Muscle layer of duodenum (tissue), 2 donors: ENCODE data around the gene IL25.

Experiments used
- H3K27ac ChIP-seq: one replicate; pipeline ENCODE4 v1.7.0; 2013; ENCODE audit warnings: mild to moderate bottlenecking, low read length
- H3K27me3 ChIP-seq: one replicate; pipeline ENCODE4 v1.7.0; 2013; ENCODE audit warnings: low read depth, mild to moderate bottlenecking, control low read depth, low read length
- H3K36me3 ChIP-seq, 2 donors: one replicate each; pipeline ENCODE4 v1.7.0; 2013; ENCODE audit warnings: low read length in 2 of 2, control low read depth in 1 of 2, mild to moderate bottlenecking in 1 of 2; ENCODE audit not compliant: insufficient read depth in 2 of 2, control insufficient read depth in 1 of 2
- H3K4me1 ChIP-seq, 2 donors: one replicate each; pipeline ENCODE4 v1.7.0; 2013; ENCODE audit warnings: low read length in 2 of 2, mild to moderate bottlenecking in 2 of 2, control low read depth in 1 of 2, moderate library complexity in 1 of 2; ENCODE audit not compliant: insufficient read depth in 2 of 2, control insufficient read depth in 1 of 2
- H3K4me3 ChIP-seq, 2 donors: one replicate each; pipeline ENCODE4 v1.7.0; 2013; ENCODE audit warnings: low read length in 2 of 2, low read depth in 1 of 2, mild to moderate bottlenecking in 1 of 2
- H3K9me3 ChIP-seq, 2 donors: one replicate each; pipeline ENCODE4 v1.7.0; 2013; ENCODE audit warnings: low read length in 2 of 2, control low read depth in 1 of 2, mild to moderate bottlenecking in 1 of 2; ENCODE audit not compliant: control insufficient read depth in 1 of 2
- donor health status: healthy.

The IL25 gene

DNA sequence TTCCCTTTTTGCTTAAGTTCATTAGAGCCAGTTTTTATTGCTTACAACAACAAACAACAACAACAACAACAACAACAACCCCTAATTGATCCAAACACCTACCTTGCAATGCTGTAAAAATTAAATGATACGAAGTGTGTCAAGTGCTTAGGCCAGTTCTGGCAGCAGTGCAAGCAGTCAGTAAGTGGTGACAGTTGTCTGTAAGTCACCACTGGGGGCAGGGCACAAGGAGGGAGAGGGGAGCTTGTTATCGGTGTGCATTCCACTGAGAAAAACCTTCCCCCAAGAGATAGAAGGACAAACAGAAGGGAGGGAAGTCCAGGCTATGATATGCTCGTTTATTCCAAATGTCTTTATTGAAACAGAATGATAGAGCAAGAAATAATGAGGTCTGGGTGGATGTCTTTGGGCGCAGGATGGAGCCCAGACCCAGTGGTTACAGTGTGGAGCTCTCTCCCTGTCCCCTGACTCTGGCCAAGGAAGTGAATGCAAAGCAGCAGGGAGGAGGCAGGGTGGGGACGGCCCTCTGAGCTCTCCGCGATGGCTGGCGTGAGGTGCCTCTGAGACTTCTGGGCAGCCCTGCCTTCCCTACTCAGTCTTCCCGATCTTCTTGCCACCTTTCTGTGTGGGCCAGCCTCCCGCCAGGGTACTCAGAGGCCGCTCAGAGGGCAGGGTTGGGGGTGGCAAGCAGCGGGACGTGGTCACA lies 26.5 kb upstream of the IL25 start:
- Histone ChIP-seq H3K4me1 (no peaks in the 10 kb centered on the region), H3K27ac (no peak overlapping the region), H3K27me3 (no peaks in the 10 kb centered on the region), H3K4me3 (no peak overlapping the region), H3K36me3 (peaks cover 0 to 6% of the 10 kb centered on the region in 2 donors), H3K9me3 (no peaks in the 10 kb centered on the region)

GRCh38 chr14:23346693-23347405 lies 25.8 kb upstream of the IL25 start:
- no peak overlapping the region for H3K4me3 ChIP-seq
- H3K27me3 ChIP-seq = peaks cover 3% of the 10 kb centered on the region
- no peak overlapping the region for H3K27ac ChIP-seq
- peaks cover 0 to 6% of the 10 kb centered on the region in 2 donors for H3K36me3 ChIP-seq
- H3K9me3 ChIP-seq = no peaks in the 10 kb centered on the region
- H3K4me1 ChIP-seq = peaks cover 0 to 4% of the 10 kb centered on the region in 2 donors

- Histone ChIP-seq H3K4me1 (peaks cover 0 to 10% of the 10 kb centered on the region in 2 donors), H3K27ac (no peak overlapping the region), H3K9me3 (no peaks in the 10 kb centered on the region), H3K4me3 (no peak overlapping the region), H3K36me3 (peaks cover 0 to 6% of the 10 kb centered on the region in 2 donors), H3K27me3 (peaks cover 6% of the 10 kb centered on the region)
Measured at GRCh38 chr14:23347406-23348296, 25.0 kb upstream of the IL25 start.

GRCh38 chr14:23348297-23348655 lies 24.3 kb upstream of the IL25 start:
- Histone ChIP-seq H3K27ac (no peak overlapping the region), H3K4me3 (no peak overlapping the region)

GRCh38 chr14:23349156-23349845 lies 23.3 kb upstream of the IL25 start:
- Histone ChIP-seq H3K27me3 (peaks cover 6% of the 10 kb centered on the region), H3K9me3 (no peaks in the 10 kb centered on the region), H3K27ac (no peak overlapping the region), H3K36me3 (peaks cover 0 to 6% of the 10 kb centered on the region in 2 donors), H3K4me3 (no peak overlapping the region), H3K4me1 (peaks cover 0 to 10% of the 10 kb centered on the region in 2 donors)

More at GRCh38 chr14:23348297-23348655, 24.3 kb upstream of the IL25 start:
- Histone ChIP-seq H3K4me1 (peaks cover 0 to 10% of the 10 kb centered on the region in 2 donors), H3K9me3 (no peaks in the 10 kb centered on the region), H3K27me3 (peaks cover 6% of the 10 kb centered on the region), H3K36me3 (peaks cover 0 to 6% of the 10 kb centered on the region in 2 donors)

- Histone ChIP-seq H3K36me3 (peaks cover 0 to under 1% of the 10 kb centered on the region in 2 donors), H3K27me3 (peaks cover 6% of the 10 kb centered on the region), H3K4me3 (peak overlapping the region; percentile 23 to 74), H3K27ac (no peak overlapping the region), H3K4me1 (peaks cover 0 to 10% of the 10 kb centered on the region in 2 donors), H3K9me3 (no peaks in the 10 kb centered on the region)
Measured at GRCh38 chr14:23351681-23352505, 20.7 kb upstream of the IL25 start.

DNA sequence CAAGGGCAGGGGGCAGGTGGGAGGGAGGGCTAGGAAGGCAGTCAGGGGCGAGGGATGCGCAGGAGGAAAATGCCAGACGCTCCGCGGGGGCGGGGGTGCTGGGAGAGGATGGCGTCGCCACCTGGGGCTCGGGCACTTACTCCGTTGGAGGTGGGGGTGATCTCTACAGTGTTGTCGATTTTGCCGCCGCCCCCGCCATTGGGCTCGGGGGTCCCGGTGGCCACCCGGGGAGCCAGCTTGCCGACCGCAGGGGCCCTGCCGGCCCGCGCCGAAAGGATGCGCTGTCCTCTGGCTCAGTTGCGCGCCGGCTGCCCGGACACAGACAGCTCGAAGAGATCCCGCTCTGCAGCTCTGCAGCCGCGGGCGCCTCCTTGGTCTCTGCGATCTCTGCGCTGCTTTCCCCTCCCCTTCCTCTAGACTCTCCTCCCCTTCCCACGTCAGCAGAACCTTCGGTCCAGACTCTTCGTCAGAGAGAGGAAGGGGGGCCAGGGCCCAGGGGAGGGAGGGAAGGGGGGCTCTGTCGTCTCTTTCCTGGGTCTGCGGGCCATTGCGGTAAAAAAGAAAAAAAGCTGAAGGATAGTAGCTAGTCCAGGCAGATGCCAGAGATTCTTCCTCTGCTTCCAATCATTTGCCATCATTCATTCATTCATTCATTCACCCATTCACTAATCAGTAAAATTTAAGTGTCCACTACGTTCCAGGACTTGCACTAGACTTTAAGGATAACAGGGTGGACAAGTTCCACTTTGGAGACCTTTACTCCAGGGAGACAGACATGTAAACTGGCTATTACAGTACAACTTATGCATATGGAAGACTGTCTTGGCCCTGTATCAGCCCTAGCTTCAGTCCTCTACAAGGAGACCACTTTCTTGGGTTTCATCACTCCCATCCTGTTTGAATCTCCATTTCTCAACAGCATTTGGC lies 19.8 kb upstream of the IL25 start, which contains the start of gene SLC22A17:
Gene SLC22A17 (minus strand): TSS at position 382 of the 927 bp plus-strand sequence.
- H3K4me1 ChIP-seq = peaks cover 0 to 10% of the 10 kb centered on the region in 2 donors
- H3K27me3 ChIP-seq = peaks cover 6% of the 10 kb centered on the region
- H3K27ac ChIP-seq = no peak within 1 kb of the TSS
- peak within 1 kb of the TSS; percentile 23 to 74 for H3K4me3 ChIP-seq
- H3K9me3 ChIP-seq = no peaks in the 10 kb centered on the region
- H3K36me3 ChIP-seq = peaks cover 0 to 7% of the 10 kb centered on the region in 2 donors

- H3K9me3 ChIP-seq = no peaks in the 10 kb centered on the region
- H3K27ac ChIP-seq = no peak overlapping the region
- H3K4me3 ChIP-seq = no peak overlapping the region
- H3K27me3 ChIP-seq = peaks cover 6% of the 10 kb centered on the region
- H3K4me1 ChIP-seq = peaks cover 0 to 10% of the 10 kb centered on the region in 2 donors
- peaks cover 3 to 7% of the 10 kb centered on the region in 2 donors for H3K36me3 ChIP-seq
Measured at GRCh38 chr14:23353433-23353780, 19.2 kb upstream of the IL25 start.

DNA sequence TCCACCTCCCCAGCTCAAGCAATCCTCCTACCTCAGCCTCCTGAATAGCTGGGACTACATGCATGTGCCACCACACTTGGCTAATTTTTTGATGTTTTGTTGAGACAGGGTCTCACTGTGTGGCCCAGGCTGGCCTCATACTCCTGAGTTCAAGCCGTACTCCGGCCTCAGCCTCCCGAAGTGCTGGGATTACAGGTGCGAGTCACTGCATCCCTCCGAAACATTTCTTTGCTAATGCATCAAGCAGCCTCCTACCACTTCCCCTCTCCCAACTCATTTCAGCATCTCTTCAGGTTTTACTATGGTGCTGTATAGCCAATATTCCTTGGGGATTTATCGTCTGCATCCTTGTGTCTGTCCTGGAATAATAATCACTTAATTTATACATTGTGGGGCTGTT lies 17.6 kb upstream of the IL25 start:
- peaks cover 0 to 20% of the 10 kb centered on the region in 2 donors for H3K4me1 ChIP-seq
- no peaks in the 10 kb centered on the region for H3K9me3 ChIP-seq
- H3K36me3 ChIP-seq = peaks cover 3 to 13% of the 10 kb centered on the region in 2 donors
- H3K27me3 ChIP-seq = peaks cover 6% of the 10 kb centered on the region
- H3K27ac ChIP-seq = no peak overlapping the region
- H3K4me3 ChIP-seq = no peak overlapping the region
